Fibroblast of skin of left quadriceps (primary cell): ENCODE results near the gene ITPKA.
A peak's percentile ranks its signal among the peaks of the same experiment; 100 is the strongest.
"Not testable (repeated sequence)": the region's sequence is repeated elsewhere in the genome, so short reads cannot be mapped to it uniquely, and the experiment has no call there.

ENCODE experiments used
- DNase-seq, 2 experiments: peaks; one replicate each; pipeline ENCODE4 v3.0.0-alpha.2; 2013; ENCODE audit warnings: low read depth in 2 of 2

The ITPKA gene

DNA sequence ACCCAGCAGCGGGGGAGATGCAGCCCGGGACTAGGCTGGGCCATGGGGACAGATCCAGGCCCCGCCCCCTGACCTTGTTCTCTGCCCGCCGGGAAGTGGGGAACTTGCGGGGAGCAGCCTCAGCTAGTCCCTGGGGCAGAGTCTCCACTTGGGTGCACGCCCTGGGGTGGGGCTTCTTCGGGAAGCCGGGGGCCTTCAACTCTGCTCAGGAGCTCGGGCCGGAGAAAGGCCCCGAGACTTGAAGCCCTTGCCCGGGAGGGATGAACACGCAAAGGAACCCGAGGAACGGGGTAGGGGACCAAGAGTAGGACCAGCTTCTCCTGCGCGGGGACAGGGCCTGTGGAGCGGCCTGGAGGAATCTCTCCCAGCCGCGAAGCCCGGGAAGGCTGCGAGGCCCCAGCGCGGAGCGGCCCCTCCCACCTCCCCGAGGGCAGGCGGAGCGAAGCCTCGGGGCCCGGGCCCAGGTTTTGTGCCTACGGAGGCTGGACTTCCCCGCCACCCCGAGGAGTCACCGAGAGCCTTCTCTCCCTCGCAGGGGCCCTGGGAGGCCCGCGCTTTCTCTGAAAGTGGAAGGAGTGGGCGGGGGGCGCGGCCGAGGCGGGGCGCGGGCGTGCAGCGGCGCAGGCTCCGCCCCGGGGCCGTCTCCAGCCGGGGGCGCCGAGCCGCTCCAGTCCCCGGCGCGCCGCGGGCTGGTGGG, at the start of gene ITPKA:
TSS of gene ITPKA (plus strand) at position 670 of the 697 bp plus-strand sequence. CDS start 54 bp downstream, outside the sequence.
- peak; percentile 26 to 34 for DNase-seq

DNA sequence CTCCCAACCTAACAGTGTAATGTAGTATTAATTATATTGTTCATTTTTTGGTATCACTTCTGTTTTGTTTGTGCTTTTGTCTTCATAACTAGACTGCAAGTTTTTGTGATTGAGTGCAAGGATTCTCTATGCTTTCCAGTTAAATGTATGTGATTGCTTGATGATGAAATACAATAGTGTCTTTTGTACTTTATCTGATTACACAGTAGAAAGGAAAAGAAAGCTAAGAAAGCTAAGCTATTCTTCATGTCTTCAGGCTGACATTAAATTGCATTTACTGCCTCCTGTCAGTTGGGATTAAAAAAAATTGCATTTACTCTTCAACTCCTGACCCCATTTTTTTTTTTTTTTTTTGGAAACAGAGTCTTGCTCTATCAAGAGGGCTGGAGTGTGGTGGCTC, 48.3 kb upstream of the ITPKA start:
- DNase-seq: no peak

DNA sequence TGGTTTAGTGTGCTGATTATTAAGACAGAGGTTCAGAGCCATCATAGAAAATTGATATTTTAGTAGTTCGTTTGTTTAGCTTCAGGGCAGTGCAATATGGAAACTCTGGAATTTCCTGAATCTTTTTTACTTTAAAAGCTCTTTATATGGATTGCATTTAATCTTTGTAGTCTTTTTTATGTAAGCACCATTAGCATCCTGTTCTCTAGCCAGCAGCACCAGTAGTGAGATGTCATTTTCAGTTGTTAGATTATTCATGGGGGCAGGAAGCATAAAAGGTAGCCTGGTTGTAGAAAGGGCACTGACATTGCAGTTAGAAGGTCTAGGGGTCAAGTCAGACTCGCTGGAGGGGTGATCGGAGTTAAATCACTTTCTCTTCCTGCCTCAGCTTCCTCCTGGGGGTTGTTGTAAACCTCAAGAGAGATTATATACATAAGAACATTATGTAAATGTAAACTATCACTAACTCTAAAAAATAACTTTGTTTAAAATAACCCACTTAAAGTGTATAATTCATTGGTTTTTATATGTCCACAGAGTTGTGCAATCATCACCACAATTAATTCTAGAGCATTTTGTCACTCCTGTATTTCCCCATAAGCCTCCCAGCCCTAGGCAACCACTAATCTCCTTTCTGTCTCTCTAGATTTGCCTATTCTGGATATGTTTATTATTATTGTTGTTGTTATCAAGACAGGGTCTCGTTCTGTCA, 31.4 kb upstream of the ITPKA start:
- peak in 1 of 2 experiments; percentile 1 for DNase-seq

DNA sequence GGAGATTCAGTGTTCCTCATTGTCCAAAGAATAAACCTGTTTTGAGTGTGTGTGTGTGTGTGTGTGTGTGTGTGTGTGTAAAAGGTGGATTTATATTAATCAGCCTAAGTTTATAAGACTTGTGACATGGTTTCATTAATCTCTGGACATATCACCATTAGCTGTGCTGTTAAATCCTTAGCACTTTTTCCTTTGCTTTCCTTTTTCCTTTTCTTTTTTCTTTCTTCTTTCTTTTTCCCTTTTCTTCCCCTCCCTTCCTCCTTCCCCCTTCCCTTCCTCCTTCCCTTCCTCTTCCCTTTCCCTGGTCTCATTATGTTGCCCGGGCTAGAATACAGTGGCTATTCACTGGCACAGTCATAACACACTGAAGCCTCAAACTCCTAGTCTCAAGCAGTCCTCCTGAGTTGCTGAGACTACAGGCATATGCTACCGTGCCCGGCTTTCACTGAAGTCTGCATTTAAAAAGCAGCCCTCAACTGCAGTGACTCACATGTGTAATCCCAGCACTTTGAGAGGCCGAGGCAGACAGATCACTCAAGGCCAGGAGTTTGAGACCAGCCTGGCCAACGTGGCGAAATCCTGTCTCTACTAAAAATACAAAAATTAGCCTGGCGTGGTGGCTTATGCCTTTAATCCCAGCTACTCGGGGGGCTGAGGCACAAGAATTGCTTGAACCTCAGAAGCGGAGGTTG, 28.6 kb upstream of the ITPKA start:
- DNase-seq: no peak

DNA sequence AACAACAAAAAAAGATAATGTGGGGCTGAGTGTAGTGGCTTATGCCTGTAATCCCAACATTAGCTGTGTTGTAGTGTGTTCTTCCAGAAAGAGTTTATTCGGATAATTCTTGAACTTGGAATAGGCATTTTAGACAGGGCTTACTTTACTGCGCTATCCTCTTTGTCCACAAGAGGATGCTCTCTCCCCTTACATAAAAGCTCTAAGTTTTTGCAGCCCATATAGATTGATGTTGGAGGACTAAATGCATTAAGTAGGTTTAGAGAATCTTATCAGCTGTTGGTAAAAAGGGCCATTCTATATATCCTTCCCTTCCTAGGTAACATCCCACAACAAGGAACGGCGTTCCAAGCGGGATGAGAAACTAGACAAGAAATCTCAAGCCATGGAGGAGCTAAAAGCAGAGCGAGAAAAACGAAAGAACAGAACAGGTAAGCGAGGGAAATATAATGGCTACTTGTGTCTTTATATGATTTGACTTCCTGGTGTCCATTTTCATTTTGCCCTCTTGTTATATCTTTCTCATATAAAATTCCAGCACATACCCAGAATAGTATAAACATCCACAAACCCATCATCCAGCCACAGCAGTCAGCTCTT, 27.8 kb upstream of the ITPKA start:
- peak; percentile 23 to 32 for DNase-seq

DNA sequence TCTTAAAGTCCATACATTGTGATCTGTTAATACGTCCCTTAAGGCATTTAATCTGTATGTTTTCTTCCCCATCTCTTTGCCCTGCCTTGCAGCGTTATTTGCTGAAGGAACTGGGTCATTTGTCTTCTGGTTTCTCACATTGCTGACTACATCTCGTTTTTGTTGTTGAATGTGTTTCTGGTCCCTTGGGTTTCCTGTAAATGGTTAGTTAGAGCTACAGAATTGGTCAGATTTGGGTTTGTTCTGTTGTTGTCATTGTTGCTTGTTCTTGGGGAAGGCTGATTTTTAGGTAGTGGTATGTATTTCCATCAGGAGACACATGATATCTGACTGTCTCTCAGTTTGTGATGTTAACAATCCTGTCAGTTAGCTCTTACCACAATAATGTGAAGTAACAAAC, 27.0 kb upstream of the ITPKA start:
- no peak for DNase-seq

DNA sequence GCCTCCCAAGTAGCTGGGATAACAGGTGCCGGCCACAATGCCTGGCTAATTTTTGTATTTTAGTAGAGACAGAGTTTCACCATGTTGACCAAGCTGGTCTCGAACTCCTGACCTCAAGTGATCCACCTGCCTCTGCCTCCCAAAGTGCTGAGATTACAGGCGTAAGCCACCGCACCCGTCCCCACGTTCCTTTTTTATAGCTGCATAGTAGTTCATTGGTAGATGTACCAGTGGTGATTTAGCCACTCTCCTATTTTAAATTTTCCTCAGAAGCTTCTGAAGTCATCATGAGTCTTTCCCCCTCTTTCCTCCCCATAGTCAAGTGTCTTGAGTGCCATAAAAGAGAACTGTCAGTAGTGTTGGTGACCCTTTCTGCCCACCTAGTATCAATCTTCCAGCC, 24.0 kb upstream of the ITPKA start:
- not testable (repeated sequence) for DNase-seq

DNA sequence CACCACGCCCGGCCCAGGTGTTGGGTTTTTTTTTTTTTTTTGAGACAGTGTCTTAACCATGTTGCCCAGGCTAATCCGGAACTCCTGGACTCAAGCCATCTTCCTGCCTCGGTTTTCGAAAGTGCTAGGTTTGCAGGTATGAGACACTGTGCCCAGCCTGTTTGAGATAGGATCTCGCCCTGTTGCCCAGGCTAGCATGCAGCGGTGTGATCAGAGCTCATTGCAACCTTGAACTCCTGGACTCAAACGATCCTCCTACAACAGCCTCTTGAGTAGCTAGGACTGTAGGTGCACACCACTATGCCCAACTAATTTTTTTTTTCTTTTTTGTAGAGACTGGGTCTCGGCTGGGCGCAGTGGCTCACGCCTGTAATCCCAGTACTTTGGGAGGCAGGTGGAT, 20.3 kb upstream of the ITPKA start:
- DNase-seq: no peak

DNA sequence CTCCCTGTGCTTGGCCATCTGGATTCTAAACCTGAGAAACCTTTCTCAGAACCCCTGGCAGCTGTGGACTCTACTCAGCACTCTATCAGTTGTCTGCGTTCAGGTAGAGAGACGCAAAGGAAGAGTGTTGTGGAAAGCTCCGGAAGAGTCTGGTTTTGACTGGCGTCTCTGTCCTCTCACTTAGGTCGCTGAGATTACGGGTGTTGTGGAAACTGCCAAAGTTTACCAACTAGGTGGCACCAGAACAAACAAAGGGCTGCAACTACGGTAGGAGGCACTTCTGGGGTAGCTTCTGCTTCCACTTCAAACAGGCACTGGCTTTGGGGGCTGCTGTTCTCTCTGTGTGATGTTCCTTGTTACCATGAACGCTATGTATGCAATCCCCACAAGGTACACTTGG, 19.2 kb upstream of the ITPKA start:
- no peak for DNase-seq

DNA sequence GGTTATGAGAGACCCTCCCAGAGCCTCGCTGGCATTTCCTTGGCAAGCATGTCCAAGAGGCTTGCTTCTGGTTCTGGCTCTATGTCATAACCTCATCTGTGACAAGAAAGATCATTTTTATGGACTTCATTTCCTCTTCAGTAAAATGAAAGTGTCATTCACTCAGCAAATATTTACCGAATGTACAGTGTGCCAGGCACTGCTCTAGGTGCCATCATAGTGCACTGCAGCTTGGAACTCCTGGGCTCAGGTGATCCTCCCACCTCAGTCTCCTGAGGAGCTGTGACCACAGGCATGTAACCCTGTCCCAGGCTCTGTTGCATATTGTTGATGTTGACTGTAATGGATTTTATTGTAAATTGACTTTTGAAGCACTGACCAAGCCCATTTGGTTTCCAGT, 18.7 kb upstream of the ITPKA start:
- DNase-seq: no peak

DNA sequence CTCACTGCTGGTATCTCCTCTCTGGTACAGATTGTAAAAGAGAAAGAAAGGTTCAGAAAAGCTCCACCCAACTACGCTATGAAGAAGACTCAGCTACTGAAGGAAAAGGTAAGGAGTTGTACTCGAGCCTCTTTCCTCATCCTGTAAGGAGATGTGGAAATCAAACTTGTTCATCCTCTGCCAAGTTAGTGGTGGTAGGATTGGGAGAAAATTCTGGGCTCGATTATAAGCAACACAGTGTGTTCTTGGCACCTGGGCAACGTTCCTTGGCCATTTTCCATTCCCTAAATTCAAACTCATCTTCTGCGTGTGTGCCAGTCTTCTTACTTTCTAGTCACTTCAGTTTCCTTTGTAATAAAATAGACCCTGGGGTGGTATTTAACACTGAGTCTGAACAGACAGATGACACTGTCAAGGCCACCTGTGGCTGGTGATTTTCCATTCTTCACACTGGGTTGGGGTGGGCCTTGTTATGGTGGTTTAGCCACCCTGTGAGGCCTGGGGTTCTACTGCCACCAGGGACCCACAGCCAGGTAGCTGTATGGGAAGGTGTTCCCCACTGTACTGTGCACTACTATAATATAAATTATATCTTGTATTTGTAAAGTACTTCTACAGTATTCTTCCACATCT, 17.1 kb upstream of the ITPKA start:
- DNase-seq: no peak

DNA sequence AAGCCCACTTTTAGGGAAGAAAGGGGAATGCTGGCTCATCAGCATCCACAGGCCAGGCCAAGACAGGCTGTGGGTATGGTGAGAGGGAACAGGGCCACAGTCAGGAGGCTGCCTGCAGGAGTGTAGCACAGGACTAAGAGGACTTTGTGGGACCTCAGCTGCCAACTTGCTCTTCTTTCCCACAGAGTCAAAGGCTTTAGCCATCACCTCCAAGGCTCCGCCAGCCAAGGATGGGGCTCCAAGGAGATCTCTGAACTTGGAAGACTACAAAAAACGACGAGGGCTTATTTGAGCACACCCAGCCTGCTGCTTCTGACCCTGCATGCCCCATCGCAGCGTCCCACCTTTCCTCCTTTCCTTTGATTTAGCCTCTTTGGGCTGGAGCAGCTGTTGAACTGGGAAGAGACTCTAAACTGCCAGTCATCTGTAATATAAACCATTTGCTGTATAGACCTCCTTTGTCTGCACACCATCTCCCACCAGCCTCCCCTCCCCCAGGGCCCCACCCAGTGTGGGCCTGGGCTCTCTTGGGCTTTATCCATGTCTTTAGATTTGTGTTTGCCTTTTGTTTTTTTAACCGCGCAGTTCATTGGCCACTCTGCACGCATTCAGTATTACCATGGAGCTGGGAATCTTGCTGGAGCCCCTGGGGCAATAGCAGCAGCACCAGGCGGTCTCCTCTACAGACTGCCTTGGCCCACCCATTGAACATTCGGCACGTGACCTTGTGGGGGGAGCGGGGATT, 13.1 kb upstream of the ITPKA start:
- DNase-seq: no peak

DNA sequence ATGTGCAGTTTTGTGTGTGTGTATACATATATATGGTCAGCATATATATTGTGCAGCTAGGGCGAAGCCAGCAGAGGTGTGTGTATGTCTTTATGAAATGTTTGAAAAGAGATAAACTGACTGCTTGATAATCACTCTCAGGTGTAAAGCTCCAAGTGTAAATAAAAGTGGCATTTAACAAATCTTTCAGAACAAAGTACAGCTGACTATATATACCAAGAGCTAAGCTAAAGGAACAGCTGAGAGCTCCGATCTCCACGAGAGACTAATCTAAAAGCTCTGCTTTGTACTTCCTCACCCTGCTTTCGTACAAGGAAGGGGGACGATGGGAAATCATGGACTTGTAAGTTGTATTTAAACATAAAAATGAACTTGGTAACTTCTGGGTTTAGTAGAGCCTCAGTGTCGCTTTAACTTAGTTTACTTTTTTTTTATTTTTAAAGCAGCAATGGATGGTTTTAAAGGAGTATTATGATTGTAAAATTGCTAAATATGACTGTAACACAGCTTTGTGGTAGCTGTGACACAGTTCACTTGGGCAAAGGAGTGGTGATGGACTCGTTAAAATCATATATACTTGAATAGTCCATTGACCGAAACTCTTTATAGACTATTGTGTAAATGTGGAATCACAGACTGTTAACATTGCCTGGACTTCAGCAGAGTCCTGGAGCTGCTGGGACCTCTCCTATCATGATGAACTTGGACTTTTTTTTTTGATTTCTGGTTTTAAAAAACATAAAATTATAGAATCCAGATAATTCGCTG, 11.4 kb upstream of the ITPKA start:
- DNase-seq: no peak

DNA sequence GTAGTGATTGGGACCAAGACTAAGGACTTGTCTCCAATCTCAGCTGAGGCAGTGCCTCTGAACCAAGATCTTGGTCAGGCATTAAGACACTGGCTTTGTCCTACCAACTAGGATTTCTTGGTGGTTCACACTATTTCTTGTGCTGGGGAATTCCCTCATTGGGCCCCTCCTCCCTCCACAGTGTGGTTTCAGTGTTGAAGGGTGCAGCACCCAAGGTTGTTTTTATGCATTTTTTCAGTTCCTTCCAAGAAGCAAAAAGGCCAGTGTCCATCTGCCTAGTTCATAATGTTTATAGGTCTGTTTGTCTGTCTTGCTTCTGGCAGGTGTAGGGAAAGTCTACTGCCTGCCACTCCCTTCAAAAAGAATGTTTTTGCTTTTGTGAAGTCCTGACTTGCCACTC, 10.6 kb upstream of the ITPKA start:
- DNase-seq: no peak

DNA sequence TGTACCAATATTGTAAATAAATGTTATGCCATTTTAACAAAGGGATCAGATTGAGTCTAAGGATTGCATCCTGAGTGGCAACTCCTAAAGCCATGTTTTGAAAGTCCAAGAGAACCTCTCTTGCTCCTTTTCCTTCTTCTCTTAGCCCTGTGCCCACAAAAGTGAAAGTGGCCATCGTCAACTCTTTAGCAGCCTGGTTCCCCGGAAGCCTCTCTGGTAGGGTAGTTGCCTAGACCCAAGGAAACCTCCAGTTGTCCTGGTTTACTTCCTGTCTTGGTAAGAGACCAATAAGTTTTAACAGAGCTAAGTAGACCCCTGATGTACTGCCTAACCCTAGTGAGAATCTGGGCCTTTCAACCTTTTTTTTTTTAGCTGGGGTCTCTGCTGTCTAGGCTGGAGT, 10.2 kb upstream of the ITPKA start:
- DNase-seq: no peak

DNA sequence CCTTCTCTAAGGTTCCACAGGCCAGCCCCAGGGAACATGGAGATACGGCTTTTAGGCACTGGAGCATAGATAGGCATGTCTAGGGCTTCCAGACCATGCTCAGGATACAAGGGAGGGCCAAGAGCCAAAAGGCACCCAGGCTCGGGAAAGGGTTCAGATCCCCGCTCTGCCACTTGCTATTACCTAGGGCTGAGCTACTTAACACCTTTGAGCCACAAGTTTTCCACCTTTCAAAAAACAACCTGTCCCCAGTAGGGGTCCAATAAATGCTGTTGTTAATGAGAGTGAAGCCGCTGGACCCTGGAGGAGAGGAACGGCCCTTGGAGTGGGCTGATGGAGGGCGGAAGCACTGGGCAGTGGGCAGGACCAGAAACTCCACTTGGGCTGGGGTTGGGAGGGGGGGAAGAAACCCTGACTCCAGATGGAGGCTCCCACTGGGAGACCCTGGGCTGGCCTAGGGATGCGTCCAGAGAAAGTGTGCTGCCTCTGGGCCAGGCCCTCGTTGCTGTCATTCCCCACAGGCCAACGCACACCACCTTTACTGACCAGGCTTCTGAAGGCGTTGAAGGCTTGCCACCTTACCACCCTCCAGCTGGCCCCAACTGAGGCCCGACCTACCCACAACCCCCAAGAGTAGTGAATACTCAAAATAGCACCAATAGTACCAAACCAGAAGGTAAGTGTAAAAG, 8.6 kb upstream of the ITPKA start:
- DNase-seq: no peak

DNA sequence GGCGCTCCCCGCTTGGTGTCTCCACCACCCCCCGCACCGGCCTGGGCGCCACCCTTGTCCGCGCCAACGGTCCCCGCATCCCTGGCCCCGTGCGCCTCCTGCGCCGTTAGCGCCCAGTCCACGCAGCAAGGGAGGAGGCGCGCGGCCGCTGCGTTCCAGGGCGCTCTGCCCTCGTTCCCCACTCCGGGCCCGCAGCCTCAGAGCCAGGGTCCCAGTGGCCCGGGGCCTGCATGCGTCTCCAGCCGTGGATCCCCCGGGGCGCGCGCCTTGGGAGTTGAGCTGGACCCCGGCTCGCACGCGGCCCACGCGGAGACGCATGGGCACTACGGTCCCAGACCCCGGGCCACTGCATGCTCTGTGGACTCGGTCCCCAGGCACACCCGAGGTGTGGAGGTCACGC, 7.4 kb upstream of the ITPKA start:
- DNase-seq: no peak

DNA sequence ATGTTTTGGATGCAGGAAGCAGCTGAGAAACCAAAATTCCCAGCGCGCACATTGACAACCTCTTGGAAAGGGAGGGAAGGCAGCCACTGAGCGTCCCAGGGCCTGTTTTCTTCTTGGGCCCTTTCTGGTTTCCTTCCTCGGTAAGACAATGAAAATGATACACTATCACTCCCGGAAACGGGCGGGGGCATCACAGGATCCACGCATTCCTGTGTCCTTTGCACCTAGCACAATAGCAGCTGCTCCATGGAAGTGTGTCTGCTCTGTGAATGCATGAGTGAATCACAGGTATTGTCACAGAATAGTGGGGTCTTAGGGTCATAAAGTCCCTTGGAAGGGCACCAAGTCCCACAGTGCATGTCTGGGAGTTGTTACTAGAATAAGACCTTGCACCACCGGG, 6.3 kb upstream of the ITPKA start:
- DNase-seq: no peak

DNA sequence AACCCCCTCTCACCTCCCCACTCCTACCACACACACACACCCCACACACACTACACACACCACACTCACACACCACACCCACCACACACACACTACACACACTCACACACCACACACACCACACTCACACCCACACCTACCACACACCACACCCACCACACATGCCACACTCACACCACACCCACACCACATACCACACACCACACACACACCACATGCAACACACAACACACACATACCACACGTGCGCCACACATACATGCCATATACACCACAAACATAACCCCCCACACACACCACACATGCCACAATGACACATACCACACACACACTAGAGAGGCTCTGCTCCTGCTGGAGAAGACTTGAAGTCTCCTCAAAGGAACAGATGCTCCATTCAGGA, 5.9 kb upstream of the ITPKA start:
- no peak for DNase-seq

DNA sequence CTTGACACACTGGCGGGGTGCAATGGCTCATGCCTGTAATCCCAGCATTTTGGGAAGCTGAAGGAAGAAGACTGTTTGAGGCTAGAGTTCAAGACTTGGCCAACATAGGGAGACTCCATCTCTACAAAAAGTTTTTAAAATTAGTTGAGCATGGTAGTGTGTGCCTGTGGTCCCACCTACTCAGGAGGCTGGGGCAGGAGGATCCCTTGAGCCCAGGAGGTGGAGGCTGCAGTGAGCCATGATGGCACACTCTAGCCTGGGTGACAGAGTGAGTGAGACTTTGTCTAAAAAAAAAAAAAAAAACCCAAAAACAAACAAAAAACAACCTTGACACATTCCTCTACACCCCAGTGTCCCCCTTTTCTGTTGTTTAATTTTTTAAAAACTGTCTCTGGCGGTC, 4.0 kb upstream of the ITPKA start:
- DNase-seq: no peak
